OCI-M1 (cell line): ENCODE results near the gene GIGYF1.
A peak's percentile ranks its signal among the peaks of the same experiment; 100 is the strongest.
"Not testable (repeated sequence)": the region's sequence is repeated elsewhere in the genome, so short reads cannot be mapped to it uniquely, and the experiment has no call there.

ENCODE experiments used
- DNase-seq: peaks from one replicate; lab custom pipeline; 2025; lab: John Stamatoyannopoulos, UW

Gene GIGYF1

DNA sequence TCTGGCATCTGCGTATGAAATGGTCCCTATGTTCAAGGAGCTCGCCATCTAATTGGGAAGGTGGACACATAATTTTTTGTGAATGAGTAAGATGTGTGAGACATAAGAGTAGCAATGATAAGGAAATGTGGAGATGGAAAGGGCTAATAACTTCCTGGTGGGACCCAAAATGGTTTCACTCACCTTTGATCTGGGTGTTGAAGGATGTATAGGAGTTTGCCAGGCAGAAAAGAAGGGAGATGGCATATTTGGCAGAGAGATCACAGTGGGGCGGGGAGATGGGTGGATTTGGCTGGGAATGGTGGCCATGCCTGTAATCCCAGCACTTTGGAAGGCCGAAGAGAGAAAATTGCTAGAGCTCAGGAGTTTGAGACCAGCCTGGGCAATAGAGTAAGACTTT is 16.4 kb upstream of the GIGYF1 start:
- DNase-seq: no peak

DNA sequence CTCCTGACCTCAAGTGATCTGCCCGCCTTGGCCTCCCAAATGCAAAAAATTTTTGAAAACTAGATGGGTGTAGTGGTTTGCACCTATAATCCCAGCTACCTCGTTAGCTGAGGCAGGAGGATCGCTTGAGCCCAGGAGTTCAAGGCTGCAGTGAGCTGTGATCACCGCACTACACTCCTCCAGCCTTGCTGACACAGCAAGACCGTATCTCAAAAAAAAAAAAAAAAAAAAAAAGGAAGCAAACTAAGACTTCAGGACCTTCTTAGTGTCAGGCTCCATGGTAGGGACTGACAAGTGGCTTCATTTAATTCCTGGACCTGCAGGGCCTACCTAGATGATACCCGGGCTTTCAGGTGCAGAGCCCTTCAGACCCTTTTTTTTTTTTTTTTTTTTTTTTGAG is 14.3 kb upstream of the GIGYF1 start:
- no peak for DNase-seq

DNA sequence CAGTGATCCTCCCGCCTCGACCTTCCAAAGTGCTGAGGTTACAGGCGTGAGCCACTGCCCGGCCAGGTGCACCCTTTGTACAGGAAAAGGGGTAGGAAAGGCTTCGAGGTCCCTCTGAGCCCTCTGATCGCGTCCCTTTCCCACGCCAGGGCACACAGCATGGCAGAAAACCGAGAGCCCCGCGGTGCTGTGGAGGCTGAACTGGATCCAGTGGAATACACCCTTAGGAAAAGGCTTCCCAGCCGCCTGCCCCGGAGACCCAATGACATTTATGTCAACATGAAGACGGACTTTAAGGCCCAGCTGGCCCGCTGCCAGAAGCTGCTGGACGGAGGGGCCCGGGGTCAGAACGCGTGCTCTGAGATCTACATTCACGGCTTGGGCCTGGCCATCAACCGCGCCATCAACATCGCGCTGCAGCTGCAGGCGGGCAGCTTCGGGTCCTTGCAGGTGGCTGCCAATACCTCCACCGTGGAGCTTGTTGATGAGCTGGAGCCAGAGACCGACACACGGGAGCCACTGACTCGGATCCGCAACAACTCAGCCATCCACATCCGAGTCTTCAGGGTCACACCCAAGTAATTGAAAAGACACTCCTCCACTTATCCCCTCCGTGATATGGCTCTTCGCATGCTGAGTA is 12.7 kb upstream of the GIGYF1 start:
- no peak for DNase-seq

DNA sequence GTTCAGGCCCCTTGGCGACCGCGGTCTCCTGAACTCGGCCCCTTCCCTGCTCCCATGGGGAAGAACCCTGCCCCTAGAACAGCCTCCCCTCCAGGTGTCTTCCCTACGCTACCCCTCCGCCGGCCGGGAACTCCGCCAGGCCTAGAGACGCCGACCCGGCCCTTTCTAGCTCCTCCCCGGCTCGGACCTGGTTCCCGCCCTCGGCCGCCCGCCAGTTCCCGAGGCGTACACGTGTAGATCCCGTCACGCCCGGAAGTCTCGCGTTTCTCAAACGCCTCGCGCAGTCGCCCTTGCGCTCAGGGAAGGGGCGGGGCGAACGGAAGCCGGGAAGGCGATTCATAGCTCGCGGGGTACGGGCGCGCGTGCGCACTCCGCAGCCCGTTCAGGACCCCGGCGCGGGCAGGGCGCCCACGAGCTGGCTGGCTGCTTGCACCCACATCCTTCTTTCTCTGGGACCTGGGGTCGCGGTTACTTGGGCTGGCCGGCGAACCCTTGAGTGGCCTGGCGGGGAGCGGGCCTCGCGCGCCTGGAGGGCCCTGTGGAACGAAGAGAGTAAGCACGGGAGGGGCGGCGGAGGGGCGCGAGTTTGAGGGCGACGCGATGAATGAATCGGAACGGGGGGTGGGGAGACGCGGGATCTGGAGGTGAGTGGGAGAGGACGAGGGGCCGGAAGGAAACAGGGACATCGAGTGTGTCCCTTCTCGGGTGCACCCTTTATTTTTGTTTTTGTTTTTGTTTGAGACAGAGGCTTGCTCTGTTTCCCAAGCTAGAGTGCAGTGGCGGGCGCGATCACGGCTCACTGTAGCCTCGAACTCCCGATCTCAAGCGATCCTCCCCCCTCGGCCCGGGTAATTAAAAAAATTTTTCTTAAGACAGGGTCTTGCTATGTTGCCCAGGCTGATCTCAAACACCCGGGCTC is 12.0 kb upstream of the GIGYF1 start, which contains the start of gene POP7:
TSS of gene POP7 (plus strand) at position 369 of the 919 bp plus-strand sequence. CDS start 710 bp downstream, outside the sequence.
- peak; percentile 100 for DNase-seq

DNA sequence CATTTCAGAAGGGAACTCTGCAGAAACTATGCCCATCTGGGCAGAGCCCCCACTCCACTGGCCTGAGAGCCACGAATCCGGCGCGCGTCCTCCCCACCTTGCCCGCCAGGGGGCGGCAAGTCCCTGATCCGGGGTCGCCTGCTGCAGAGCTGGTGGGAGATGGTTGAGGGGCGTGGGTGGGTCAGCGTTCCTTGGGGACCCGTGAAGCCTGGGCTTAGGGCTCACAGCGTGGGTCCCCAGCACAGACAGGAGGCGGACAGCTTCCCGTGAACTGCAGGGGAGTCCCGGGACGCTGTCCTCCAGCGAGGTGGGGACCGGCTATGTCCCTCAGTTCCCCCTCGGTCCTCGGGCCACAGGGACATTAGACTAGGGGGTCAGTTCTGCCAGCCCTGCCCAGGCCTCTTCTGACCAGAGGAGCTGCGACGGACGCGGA is 11.3 kb upstream of the GIGYF1 start:
- DNase-seq: peak; percentile 93

DNA sequence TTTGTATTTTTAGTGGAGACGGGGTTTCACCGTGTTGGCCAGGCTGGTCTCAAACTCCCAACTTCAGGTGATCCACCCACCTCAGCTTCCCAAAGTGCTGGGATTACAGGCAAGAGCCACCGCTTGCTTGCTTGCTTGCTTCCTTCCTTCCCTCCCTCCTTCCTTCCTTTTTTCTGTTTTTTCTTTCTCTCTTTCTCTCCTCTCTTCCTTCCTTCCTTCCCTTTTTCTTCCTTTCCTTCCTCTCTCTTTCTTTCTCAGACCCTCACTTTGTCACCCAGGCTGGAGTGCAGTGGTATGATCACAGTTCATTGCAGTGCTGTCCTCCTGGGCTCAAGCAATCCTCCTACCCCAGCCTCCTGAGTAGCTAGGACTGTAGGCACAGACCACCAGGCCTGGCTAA is 7.0 kb upstream of the GIGYF1 start:
- not testable (repeated sequence) for DNase-seq

DNA sequence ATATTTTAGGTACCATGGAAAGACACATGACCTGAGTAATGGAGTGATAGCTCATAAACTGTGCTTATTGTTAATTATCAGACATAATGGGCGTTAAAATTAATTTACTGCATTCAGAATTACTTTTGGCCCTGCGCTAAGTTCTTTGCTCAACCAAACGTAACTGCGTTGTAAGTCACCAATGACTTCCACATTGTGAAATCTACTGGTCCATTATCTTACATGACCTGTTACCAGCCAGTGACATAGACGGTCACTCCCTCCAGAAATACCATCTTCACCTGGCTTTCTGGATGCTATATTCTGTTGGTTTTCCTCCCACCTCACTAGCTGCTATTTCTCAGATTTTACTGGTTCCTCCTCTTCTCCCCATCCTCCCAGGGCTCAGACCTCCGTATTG is 5.0 kb upstream of the GIGYF1 start:
- no peak for DNase-seq

DNA sequence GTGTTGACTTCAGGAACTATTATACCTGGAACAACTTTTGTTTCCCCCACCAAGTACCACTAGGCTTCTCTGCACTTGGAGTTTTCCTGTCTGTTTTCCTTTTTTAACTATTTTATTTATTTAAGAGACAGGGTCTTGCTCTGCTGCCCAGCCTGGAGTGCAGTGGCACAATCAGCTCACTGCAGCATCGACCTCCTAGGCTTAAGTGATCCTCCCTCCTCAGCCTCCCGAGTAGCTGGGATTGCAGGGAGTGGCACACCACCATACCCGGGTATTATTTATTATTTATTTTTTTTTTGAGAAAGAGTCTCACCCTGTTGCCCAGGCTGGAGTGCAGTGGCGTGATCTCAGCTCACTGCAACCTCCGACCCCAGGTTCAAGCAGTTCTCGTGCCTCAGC is 2.1 kb upstream of the GIGYF1 start:
- DNase-seq: no peak

DNA sequence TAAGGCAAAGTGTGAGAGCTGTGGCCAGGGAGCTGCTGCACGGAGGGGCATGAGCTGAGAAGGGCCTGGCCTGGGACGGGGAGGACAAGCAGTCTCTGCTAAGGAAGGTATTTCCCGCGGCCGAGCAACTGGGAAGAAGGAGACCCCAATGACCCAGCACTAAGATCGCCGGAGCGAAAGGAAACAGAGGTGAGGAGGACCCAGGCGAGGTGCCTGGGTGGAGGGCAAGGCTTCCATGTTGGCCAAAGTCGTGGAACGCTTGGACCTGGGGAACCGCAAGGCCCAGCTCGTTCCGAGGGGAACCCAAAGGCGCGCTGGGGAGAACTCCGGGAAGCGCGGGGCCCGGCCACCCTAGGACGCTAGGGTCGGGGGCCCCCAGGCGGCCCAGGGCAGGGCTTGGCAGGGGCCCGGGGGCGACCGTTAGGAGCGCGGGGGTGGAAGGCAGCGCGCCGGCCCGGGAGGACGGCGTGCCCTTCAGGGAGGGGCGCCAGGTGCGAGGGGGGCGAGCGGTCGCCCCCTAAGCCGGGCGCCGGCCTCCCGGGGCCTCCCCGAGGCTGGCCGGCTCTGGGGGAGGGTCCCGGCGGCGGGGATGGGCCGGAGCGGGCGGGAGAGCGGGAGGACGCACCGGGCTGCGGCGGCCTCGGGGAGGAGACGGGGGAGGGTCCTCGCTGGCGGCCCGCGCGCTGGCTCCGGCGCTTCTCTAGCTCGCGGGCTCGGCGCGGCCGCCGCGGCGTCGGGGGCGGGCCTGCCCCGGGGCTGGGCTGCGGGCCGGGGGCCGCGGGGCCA is 545 bp downstream of the GIGYF1 start:
- peak; percentile 48 for DNase-seq

DNA sequence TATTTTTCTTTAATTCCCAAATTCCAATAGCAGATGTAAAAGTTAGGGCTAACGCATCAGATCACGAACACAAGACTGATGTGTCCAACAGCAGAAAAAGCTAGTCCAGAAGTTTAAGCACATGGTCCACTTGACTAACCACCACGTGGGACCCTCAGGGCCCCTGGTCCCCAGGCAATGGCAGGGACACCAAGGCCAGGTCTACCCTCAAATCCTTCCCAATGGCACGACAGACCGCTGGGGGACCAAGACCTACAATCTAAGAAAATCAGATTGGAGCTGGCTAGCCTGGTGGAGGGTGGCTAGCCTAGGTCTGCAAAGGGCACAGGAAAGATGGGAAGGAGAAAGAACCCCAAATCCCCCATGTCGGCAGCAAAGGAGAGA is 1.5 kb downstream of the GIGYF1 start:
- no peak for DNase-seq

DNA sequence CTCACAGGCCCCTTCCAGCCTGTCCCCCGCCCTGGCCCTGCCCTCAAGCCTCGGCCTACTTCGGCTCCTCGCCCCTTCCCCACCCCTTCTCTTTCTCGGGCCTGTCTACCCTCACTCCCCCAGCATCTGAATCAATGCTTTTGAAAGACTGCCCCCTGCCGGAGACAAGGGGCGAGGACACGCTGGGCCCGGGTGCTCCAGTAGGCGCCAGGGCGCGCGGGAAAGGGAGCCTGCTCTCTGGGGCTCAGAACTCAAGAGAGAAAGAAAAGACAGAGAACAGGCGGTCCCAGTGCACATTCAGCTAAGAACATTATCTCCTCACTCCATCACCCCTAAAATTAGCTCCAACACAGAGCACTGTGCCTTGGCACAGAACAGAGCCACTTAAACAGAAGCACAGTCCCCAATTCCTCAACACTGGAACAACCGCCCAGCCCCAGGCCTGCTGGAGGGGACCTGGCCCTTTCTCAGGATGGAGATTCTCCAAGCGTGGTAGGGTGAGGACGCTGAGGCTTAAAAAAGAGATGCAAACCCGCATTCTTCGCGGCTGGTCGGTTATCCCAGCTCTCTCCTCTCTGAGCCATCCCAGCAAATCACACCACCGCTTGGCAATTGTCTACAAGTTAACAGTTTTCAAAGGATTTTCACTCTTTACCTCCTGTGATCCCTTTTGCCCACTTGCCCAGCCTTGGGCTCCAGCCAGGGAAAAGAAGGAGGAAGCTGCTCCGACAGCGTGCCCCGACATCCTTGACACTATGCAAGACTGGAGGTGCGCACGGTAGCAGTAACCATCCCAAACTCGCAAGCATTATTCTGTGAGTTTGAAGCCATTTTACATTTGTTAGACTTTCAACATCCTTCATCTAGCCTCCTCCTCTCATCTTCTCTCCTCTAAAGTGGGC is 2.1 kb downstream of the GIGYF1 start:
- DNase-seq: peak; percentile 96

DNA sequence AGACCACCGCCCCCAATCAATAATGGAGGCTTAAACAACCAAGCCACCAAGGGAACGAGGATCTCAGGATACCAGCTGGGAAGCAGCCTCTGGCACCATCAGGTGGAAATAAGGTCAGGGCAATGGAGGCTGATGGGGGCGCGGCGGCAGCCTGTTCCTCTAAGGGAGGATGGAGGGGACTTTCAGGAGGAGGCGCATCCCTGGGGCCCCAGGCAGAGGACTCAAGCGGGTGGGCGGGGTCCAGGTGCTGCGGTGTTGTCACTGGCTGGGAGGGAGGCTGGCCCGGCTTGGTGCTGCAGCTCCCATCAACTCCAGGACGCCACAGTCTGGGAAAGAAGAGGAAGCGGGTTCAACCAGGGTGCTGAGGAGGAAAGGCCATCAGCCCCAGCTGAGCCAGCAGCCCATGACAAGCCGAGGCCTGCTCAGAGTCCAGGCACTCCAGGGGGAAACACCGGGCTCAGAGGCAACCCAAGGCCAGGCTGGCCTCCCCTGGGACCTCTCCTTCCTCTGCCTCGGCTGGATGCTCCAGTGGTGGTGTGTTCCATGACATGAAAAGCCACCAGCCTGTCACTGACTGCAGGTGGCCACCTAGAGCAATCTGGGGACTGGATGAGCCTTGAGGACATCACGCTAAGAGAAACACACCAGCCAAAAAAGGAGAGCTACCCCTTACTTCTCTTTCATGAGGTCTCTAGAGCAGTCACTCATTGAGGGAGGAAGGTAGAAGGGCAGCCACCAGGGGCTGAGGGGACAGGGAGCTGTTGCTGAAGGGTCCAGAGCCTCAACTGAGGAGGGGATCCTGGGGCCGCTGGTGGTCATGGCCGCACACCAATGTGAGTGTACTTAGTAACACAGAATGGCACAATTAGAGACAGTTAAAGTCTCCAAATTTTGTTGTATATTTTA is 4.6 kb downstream of the GIGYF1 start:
- no peak for DNase-seq

DNA sequence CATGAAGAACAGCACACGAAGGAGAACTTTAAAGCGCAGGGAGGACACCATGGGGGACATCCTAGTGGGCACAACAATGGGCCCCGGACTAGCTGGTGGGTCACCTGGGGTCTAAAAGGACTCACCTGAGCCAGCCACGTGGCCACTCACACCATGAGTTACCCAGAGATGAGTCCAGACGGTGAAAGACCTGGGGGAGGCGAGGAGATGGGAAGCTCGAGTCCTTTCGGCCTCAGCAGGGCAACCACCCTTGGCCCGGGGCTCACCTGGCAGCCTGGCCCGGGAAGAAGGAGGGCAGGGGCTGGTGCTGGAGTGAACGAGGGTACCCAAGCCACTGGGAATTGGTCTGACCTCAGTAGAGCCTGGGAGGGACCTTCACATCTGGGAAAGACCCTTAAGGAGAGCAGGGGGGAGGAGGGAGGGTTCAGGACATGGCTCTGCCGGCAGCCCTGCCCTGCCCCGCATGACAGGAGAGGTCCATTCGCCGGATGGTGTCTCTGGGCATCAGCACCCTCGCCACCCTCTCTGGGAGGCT is 5.7 kb downstream of the GIGYF1 start:
- no peak for DNase-seq

DNA sequence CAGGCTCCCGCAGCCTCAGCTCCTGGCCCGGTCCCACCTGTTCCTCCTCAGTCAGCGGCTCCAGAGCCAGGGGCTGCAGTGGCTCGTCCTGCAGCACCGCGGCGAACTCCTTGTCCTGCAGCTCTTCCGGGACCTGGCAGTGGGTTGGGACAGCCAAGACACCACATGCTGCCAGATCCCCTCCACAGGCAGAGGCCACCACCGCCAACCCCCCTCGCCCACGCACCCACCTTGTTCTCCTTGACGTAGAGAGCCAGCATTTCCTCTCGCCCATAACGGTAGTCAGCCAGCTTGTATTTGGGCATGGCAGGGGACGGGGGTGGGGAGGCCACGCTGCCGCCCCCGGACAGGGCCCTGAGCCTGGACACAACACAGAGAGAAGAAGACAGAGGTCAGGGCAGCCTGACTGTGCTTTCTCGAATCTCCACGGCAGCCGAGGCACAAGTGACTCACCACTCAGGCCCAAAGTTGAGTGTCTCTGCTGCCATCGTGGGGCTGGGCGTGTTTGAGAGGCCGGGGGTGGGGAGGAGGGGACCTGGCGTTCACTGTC is 6.2 kb downstream of the GIGYF1 start:
- no peak for DNase-seq

DNA sequence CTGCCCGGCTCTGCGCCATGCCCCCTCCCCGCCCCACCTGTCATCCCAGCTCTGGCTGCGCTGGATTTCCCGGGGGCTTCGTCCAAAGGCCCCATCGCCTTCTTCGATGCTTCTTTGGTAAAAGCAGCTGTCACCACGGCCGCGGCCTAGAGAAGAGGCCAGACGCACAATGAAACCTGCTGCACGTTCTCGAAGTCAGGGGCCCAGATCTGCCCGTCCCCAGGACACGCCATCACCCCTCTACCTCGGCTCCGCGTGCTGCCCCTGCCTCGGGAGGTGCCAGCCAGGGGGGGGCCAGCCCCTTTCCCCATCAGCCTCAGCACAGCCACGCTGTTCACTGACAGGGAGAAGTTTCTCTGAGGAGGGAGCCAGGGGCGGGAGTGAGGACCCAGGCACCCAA is 6.8 kb downstream of the GIGYF1 start:
- DNase-seq: no peak

DNA sequence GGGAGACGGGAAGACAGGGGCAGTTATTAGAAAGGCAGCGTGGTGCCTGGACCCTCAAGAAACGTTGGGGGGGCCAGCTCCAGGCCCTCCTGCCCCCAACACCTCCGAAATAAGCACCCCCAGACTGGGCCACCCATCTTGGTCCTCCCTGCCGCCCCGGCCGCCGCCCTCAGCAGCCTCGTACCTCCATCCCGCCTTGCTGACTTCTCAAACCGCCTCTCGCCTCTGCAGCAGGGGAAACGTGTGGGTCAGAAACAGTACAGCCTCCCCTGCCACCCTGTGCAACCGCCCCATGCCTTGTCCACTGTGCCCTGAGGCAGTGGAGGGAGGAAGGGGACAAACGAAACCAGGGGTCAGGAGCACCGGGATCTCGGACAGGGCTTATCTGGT is 7.2 kb downstream of the GIGYF1 start:
- DNase-seq: no peak

DNA sequence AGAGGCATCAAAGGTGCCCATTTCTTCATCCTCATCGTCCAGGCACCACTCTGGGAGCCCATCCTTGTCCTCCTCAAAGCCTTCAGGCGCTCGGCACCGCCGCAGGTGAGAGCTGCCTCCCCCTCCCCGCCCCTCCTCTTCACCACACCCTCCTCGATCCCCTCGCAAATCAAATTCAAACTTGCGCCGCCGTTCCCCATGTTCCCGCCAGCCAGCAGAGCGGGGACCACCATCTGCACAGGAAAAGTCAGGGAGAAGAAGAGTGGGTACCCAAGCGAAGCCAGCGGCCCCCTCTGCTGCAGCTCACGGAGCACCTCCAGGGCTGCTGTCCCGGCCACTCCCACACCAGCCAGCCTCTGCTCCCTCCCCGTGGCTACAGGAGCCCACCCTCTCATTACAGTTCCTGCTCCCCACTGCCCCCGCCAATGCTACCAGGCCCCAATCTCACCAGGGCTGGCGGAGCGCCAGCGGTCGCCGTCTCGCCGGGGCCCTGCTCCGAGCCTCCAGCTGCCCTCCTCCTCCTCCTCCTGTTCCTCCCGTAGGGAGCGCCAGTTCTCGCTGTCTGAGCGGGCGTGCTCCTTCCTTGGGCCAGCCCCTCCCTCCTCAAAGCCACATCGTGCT is 7.7 kb downstream of the GIGYF1 start:
- DNase-seq: no peak

DNA sequence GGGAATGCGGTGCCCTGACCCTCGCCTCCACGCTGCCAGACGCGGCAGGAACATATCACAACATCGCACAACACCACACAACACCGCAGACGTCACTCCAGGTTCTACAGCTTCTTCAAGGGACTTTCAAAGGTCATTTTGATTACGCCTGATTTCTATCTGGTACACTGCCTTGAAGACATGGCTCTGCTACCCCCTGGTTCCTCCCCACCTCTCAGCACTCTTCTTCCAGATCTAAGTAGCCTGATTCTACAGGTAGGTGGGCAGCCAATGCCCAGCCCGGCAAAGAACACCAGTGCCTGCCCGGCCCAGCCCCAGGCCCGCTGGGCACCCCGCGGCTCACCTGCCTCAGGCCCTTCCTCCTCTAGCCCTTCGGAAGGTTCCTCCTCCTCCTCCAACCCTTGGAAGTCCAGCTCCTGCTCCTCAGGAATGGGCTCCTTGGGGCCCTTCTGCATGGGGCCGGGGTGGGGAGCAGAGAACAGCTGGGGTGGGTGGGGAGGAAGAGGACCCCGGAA is 8.4 kb downstream of the GIGYF1 start:
- no peak for DNase-seq

DNA sequence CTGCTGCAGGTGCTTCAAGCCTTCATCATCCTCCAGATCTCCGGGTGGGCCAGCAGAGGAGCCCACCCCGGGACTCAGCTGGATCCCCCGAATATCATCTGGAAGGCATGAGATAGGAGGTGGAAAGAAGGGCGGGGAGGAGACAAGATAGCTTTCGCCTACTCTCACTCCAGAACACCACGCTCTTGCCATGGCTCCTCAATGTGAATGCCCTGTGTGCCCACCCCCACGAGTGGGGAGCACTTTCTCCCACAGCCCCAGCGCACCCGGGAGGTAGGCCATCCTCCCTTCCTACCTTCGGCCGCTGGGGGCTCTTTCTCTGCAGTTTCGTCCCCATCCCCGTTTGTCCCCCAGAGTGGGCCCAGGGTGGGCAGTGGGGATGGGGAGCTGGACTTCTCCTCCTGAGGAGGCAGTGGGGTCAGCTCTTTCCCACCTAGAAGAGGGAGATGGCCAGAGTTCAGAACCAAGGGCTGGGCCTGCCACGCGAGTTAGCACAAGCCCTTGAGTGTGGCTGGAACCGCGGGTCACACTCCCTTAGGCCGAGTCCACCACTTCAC is 8.9 kb downstream of the GIGYF1 start:
- DNase-seq: no peak
